Activated T-cell treated with anti-CD3 and anti-CD28 coated beads for 4 hours (primary cell): Measurements from ENCODE around the gene SDC4.

Source experiments
- DNase-seq: peaks from one replicate; pipeline ENCODE4 v3.0.0-alpha.2; 2020

The SDC4 gene

DNA sequence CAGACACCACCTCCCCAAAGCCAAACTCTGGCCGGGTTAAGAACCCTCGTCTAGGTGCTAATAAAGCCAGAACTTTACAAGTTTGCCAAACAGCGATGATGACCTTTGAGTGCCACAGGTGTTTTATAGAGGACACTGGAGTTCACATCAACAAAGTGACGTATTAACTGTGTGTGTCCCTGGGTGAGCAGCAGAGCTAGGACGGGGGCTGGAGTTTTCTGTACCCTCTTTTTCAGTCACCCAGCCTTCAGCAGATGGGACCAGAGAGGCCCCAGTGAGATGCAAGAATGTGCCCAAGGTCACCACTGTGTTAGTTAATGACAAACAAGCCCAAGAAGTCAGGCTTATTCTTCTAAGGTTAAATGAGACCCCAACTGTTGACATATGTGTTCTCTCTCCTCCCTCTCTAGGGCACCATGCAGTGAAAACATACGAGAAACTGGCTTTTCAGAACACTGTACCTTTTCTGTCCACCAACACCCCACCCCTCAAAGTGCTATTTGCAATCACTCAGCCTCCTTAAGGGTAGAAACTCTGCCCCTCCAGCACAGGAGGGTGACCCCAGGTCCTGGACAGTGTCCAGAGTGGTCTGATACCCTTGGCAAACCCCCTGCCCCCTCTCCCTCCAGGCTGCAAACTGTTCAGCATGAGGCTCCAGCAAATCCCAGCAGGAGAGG, 5.2 kb downstream of the SDC4 start:
- DNase-seq: no peak

DNA sequence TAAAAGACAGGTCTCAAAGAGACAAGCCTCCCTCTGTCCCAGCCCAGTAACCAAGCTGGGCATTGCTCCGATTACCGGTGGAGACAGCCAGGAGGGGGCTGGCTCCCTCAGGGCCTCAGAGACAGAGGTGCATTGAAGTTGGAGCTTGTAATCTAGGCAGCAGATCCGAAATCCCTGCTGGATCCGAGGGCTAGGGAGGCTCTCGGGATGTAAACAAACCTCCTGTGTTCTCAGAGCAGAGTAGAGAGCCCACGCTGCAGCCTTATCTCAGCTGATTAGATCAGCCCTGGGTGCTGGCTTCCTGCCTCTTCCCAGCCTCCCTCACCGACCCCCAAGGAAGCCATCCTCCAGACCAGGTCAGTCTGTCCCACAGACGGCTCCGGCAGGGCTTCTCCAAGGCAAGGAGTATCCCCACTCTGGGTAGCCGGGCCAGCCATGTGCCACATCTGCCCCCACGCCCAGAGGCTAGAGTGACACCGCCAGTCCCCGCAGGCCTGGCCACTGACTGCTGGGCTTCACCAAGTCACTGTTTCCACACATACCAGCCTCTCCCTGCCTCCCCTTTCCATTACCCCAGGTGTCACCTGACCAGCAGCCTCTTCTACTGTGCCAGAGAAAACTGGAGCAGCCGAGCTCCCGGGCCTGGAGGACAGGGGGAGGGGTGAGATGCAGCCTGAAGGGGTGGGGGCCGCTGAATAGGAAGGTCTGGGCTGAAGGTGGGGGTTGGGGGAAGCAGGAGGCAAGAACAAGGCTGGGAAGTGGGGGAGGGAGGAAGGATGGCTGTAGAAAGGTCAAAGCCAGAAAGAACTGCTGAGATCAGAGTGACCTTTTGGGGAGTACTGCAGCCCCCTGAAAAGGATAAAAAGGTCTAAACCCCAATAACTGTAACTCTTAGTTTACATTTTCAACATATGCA, 6.0 kb downstream of the SDC4 start:
- DNase-seq: no peak

DNA sequence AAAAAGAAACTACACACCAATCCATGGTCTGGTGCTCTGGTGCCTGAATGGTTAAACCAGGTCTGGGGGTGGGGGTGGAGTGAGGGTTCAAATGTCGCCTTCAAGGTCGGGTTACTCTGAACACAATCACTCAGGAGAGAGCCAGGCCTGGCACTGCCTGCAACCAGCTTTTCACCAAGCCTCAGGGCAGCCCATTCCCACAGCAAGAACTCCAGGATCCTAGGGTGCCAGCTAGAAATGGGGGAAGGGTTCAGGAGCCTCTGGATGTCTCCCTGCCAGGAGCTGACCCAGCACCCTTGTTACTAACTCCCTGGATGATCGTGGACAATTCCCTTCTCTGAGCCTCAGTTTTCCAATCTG, 6.7 kb downstream of the SDC4 start:
- DNase-seq: no peak

DNA sequence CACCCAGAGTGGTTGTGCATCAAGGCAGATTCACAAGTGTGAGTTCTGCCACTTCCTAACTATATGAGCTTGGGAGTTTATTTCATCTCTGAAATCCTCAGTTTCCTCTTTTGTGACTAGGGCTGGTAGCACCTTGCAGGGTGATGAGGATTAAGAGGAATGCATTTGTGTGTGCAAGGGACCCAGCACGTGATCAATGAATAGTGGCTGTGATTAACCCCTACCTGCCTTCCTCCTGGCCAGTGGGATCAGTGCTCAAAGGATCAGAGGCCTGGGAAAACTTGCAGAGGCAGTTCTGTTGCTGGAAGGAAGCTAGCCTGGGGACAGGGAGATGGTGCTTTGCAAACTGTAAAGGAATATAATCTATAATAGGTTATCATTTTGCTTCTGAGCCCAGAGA, 7.3 kb downstream of the SDC4 start:
- no peak for DNase-seq

DNA sequence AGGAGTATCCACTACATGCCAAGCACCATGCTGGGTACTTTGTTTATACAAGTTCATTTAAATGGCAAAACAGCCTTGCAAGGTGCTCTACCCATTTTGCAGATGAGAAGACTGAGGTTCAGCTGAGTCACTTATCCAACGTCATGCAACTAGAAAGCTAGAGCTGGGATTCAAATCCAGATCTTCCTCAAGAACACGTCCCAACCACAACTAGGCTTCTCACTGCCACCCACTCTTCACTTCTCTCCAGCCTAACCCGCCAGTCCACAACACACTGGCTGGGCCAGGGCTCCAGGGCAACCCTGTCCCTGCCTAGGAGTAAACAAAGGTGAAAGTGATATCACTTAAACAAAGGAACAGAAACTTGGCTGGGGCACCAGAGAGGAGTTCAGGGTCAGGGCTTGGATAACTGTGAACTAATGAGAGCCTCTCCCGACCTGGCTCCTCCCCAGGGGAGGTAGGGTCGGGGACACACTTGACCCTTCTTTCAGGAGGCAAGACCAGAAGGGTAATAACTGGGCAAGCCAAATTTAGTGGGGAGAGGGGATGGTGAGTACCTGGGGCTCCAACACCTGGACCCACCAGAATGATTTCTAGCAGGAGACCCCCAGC, 7.9 kb downstream of the SDC4 start:
- no peak for DNase-seq

DNA sequence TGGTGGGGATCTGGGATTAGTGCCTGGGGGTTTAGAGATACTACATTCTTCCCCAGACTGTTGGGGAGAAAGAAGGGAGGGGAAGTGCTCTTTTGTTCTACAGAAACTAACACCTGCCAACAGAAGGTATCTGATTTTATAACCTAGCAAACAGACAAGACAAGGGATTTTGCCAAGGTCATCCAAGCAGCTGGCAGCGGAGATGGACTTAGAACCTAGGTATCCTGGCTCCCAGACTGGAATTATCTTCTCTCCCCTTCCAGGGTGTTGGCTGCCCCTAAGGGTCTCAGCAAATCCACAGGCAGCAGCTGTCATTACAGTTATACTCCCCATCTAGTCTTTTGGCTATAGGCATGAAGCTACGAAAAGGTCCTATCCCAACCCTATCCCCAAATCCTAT, 8.4 kb downstream of the SDC4 start:
- no peak for DNase-seq

DNA sequence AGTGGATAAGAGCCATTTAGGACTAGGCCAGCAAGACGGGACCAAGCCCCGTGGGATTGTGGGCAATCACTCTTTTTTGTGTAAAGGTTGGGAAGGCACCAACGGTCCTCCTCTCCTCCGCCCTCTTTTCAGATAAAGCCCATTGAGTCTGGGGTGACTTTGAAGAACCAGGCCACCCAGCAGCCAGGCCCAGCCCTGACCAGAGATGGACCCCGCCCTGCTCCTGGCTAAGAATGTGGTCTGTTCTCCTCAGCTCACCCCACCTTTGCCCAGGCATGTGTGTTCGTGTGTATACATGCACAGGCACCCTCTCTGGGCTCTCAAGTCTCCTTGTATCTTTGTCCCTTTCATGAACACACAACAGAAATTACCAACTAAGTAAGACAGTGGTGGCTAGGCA, 9.1 kb downstream of the SDC4 start:
- DNase-seq: no peak

DNA sequence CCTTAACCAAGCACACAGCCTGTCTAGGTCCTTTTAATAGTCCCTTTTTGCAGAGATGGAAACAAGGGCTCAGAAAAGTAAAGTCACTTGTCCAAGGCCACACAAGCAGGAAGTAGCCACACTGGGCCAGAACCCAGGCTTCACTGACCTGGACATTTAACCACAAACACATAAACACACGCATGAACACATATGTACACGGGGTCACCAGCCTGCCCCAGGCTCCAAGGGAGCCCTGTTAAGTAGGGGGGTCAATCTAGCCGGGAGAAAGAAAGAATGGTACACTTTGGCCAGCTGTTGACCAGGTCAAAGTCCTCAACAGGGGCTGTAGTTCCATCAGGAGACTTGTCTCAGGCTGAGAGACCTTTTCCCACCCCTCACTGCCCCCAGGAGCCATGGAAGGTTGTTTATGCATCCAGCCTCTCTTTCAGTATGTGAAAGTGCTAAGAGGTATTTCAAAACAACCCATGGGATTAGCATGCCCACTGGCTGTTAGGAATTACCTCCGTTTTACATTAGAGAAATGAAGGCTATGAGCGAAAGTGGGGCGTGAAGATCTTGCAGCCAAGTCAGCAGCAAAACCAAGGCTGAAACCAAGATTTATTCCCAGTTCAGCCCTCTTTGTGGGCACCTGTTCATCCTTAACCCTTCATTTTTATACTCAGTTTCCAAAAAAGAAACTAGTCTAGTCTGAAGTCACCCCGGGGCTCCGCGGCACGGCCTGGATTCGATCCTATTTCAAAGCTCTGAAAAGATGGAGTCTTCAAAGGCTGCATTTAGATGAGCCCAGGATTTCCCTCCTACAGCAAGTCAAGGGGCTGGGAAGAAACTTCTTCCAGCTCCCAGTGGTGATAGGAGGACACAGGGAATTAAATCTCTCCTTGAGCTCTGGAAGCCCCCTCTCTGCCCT, 9.8 kb downstream of the SDC4 start:
- DNase-seq: no peak

DNA sequence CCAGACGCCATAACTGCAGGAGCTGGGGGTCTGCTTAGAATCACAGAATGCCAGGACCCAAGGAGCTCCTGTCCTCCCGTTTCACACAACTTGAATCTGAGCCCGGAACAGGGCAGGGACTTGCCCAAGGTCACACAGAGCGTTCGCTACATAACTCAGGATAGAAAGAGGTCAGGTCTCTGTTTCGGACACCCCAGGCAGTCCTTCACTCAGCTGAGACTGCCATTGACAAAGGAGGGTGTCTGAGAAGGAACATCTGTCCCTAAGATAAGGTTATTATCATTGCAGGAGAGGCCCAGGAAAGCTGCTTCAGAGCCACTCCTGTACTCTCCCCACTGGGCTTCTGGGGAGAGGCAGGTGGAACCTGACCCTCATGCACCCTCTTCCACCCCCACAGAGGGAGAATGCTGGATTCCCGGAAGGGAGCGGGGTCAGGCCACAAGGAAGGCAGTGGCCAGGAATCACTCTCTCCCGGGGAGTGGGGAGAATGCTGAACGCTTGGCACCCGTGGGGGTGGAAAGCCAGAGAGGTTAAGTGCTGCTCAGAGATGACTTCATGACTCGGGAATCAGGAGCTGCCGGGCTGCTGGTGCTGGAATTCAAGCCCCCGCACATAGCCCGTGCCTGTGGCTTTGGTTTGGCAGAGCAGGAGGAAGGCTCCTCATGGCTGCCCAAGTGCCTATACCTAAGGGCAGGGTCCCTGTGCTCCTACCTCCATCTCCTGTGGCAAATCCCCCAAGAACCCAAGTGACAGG, 10.7 kb downstream of the SDC4 start:
- no peak for DNase-seq

DNA sequence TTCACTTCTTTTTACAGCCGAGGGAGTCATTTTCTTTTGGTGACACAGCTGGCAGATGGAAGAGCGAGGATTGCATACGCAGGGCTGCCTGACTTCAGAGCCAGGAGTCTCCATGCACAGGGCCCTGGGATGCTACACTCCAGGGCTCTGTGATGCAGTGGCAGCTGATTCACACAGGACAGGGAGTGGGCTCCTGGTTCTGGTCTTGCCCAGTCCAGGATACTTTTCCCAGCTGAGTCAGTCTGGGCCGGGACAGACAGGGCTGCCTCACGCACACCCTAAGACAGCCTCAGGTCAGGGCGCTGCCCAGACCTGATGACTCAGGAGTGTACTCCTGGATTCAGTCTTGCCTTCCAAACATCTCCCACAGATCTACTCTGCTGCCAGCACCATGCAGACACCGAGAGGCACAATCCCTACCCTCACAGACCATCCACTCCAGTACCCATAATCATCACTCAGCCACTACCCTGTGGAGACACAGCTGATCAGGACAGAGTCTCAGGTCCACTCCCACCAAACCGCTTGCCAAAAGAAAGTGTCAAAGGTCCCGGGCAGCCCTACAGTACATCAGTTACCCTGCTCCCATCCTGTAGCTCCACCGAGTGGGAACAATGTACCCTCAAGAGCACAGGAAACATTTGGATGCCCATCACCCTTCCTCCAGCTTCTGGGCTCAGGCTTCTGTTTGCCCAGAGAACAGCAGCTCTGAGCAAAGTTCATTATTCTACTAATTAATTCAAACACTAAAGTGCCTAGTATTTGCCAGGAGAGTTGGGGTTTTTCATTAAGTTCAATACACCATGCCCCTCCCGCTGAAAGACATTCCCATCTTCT, 11.5 kb downstream of the SDC4 start:
- no peak for DNase-seq

DNA sequence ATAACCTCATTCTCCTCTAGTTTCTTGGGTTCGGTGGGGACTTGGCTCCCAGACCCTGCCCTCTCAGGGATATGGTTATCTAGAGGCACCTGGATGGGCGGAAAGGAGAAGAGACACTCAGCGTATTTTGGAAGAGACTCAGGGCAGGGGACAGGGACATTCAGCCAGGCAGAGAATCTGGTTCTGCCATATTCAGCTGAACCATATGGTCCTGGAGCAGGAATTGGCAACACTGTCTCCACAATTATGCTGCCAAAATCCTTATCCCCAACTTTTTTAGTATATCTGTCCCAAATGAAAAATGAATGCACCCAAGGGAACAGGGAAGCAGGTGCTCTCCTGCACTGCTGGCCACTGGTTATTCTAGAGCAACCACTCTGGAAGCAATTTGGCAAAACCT, 17.7 kb downstream of the SDC4 start:
- DNase-seq: no peak

DNA sequence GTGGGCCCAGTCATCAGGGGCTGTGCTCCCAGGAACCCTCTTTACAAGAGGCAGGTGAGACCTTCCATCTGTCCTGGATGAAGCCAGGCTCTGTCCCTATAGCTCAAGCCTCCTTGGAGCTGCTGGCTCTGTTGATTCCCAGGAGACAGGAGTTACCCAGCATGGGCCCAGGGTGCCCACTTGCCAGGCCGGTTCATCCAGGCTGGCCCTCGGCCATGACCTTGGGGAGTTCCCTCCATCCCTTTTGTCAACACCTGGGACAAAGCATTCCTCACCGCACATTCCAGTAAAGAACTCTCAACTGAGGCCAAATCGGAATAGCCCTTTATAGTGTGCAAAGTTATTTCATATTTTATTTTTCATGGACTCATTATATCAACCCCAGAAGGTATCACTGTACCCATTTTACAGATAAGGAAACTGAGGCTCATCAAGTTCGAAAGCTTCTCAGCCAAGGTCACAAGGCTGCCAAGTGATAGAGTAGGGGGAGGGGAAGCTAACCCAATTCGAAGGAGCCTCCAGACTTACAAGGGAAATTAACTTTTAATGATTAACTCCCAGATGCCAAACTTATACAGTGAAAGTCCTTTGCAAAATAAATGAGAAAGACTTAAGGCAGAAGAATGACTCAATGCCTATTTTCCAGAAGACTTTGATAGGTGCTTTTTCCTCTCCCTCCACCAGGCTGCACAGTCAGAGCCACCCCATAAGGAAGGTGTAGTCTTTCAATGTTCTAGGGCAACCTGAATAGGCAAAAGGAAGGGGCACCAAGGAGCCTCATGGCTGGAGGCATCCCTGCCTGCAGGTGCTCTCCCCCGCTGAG, 18.5 kb downstream of the SDC4 start:
- no peak for DNase-seq

DNA sequence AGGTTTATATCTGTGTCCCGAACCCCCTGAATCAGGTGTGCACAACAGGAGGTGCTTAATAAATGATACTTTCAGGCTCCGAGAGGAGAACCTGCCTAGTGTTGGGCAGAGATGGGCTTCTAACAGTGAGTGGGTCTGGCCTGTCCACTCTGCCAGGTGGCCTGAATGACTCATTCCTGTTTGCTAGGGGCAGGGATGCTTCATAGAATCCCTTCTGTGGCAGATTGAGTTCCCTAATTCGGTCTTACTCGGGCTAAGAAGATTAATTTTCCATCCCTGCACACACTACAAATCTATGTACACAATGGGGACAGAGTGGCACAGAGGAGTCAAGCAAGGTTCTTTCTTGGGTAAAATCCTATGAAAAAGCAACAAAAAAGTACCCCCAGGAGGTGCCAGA, 19.8 kb downstream of the SDC4 start:
- DNase-seq: no peak

DNA sequence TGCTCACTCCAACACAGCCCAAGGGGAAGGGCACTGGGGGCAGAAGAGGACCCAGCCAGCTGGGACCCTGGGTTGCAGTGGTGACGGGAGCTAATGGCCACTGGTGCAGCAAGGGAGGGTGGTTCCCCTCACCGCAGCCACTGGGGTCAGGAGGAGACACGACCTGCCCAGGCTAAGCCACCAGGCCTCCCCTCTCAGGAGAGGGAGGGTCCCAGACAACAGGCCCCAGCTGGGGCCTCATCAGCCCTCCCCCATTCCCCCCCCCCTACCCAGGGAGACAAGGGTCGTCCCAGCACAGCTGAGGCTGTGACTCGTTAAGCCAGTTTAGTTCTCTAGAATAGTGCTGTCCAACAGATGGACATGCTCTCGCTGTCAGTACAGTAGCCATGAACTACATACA, 22.9 kb downstream of the SDC4 start:
- DNase-seq: no peak

DNA sequence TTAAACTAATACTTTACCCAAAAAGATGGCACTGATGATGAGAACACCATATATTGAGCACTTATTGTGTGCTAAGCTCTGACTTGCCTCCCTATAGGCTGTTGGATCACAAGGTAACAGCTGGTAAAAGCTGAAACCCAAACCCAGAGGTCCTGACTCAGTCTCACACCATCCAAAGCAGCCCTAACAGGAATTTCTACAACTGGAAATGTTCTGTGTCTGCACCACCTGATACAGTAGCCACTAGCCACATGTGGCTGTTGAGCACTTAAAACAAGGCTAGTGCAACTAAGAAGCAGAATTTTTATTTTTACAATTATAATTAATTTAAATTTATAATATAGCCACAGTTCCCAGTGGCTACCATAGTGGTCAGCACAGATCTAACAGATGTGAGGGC, 24.5 kb downstream of the SDC4 start:
- no peak for DNase-seq

DNA sequence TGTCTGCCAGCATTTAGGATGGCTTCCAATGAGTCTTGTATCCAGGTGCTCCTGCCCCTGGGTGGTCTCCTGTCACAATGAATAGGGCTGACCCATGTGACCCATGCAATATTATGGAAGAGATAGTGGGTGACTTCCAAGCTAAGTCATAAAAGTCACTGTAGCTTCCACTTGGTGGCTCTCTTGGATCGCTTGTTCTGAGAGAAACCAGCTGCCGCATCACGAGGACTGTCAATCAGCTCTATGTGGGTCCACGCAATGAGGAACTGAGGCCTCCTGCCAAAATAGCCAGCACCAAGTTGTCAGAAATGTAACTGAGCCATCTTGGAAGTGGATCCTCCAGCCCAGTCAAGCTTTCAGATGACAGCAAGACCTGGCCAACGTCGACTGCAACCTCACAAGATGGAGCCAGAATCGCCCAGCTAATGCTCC, 25.3 kb downstream of the SDC4 start:
- DNase-seq: no peak

DNA sequence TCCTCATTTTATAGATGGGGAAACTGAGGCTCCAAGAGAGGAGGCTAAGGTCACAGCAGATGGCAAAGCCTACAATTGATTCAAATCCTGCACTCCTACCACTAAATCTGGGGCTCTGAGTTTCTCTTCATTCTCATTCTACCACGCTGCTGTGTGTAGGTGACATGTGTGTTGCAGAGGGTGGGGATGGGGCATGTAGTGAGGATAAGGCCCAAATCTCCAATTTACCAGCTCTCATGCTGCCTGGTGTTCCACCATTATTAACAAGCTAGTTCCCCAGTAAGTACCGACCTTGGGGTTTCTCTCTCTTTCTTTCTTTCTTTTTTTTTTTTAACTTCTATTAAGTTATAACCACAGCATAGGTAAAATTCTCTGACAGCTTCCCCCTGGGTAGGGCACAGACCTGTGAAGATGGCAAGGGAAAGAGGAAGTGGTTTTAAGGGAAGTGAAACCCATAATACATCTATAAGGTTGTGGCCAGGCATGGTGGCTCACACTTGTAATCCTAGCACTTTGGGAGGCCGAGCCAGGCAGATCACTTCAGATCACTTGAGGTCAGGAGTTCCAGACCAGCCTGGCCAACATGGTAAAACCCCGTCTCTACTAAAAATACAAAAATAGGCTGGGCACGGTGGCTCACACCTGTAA, 27.2 kb downstream of the SDC4 start:
- no peak for DNase-seq

DNA sequence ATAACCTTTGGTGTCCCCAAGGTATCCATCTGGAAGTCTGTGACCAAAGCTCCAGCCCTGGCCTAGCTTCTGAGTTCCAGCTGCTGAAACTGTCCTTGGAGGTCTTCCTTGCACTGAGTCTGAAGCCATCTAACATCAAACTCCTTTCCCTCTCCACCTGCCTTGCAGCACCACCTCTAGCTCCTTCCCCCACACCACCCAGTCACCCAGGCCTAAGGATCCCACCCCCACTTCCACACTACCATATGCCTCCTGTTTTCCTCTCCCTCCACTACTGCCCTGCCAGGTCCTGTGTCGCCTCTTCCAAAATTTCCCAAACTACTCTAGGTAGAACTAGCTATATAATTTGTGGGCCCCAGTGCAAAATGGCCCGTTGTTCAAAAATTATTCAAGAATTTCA, 29.3 kb downstream of the SDC4 start:
- no peak for DNase-seq

DNA sequence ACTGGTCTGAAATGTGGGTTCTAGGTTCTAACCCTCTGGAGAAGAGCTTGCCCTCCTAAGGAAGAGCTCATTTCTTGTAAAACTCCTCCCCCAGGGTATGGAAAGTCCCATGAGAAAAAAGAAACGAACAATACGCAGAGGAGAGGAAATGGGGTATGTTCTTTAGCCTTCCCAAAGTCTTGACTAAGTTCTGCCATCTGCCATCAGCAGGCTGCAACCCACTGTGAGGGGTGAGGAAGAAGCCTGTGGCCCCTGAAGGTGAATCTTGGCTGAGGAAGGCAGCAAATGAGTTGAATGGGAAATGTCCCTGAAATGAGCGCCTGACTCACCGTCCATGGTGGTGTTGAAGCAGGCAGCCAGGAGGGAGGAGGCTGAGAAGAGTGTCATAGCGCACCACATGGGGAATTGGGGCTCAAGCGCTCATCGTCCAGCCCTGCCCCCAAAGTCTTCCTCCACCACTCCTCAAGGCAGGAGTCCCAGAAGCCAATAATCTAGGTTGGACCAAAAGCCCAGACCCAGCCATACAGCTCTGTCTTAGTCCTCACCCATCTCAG, 29.8 kb downstream of the SDC4 start:
- DNase-seq: no peak

DNA sequence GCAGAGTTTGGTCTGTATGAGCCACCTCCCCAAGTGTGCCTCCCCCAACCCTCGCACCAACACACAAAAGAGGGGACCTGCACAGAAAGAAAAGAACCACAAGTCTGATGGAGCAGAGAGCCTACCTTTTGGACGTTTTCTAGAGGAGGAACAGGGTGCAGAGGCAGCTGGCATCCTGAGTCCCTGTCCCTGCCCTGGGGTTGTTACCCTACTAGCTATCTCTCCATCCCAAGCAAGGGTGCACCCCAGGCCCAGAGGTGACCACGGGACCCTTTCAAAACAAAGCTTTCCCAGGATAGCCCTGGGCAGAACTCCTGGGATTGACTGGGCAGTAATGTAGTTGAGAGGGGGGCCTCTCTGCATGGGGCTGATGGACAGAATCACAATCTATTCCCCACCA, 30.4 kb downstream of the SDC4 start:
- DNase-seq: no peak
